GM12878 (cell line): ENCODE results near the gene APCDD1L. TPM values are rescaled to one million over a fixed set of nuclear protein-coding genes. Genes with fewer than 3 reads are reported as not detected.

Source experiments
- ATAC-seq: fragments of 200-7000 bp; cut with Tn5 transposase; 3 replicates; pipeline ENCODE4 v1.9.1; 2020; ENCODE audit warnings: mild to moderate bottlenecking, moderate library complexity
- BruUV-seq: library from RNA; stranded (reverse); fragments of 400-500 nt; replicated peaks from 2 replicates; lab custom pipeline; 2021; lab: Mats Ljungman, UMichigan
- CTCF ChIA-PET: fragments of 300-600 bp; sonication (Branson Sonifier 250); formaldehyde crosslinking; extraction: SDS; loops from one replicate; lab custom pipeline; 2021; ENCODE audit warnings: inconsistent platforms; lab: Yijun Ruan, JAX
- POLR2A ChIA-PET: fragments of 350-600 bp; formaldehyde crosslinking; extraction: SDS; loops from one replicate; lab custom pipeline; 2021; ENCODE audit warnings: inconsistent platforms; lab: Charles Lee
- RAD21 ChIA-PET: fragments of 300-600 bp; sonication (Branson Sonifier 250); formaldehyde crosslinking; loops from one replicate; lab custom pipeline; 2023; ENCODE audit warnings: antibody characterized with exemption; ENCODE audit not compliant: unreplicated experiment; lab: Charles Lee
- SMC1A ChIA-PET: fragments of 300-600 bp; sonication (Branson Sonifier 250); formaldehyde crosslinking; loops from one replicate; lab custom pipeline; 2023; ENCODE audit not compliant: unreplicated experiment, uncharacterized antibody; lab: Charles Lee
- DNase-seq: peaks from one replicate; pipeline ENCODE4 v3.0.0-alpha.2; 2011; ENCODE audit warnings: low read depth, low spot score
- FAIRE-seq: peaks from 3 replicates; lab custom pipeline; 2011; peaks lifted over from hg19 to GRCh38; lab: Jason Lieb, UNC
- H2AFZ ChIP-seq: 2 replicates; pipeline ENCODE4 v1.6.0; 2011; ENCODE audit warnings: low read depth, low read length, control low read depth; ENCODE audit not compliant: control insufficient read depth
- H3K27ac ChIP-seq: 2 replicates; pipeline ENCODE4 v1.5.1; 2011; ENCODE audit warnings: control low read depth; ENCODE audit not compliant: control insufficient read depth, insufficient read depth
- H3K27me3 ChIP-seq, 2 experiments: replicated peaks in 1 of 2; 2 replicates each; pipeline versions ENCODE4 v1.6.0 to v1.6.1; 2011; ENCODE audit warnings: low read length in 1 of 2; ENCODE audit not compliant: control insufficient read depth in 2 of 2, insufficient read depth in 2 of 2
- H3K36me3 ChIP-seq, 2 experiments: 2 replicates each; pipeline ENCODE4 v1.5.1; 2011; ENCODE audit warnings: low read length in 1 of 2; ENCODE audit not compliant: control insufficient read depth in 2 of 2, insufficient read depth in 2 of 2
- H3K4me1 ChIP-seq: 2 replicates; pipeline ENCODE4 v1.6.1; 2011; ENCODE audit warnings: mild to moderate bottlenecking, low read length, moderate library complexity, mixed read lengths; ENCODE audit not compliant: control insufficient read depth, insufficient read depth
- H3K4me2 ChIP-seq: 2 replicates; pipeline ENCODE4 v1.6.0; 2011; ENCODE audit warnings: control low read depth; ENCODE audit not compliant: control insufficient read depth, insufficient read depth
- H3K4me3 ChIP-seq: fragments of 200-600 bp; sonication (generic); 2 replicates; pipeline ENCODE4 v1.5.1; 2016
- H3K79me2 ChIP-seq: 2 replicates; pipeline ENCODE4 v1.6.0; 2011; ENCODE audit warnings: low read length; ENCODE audit not compliant: control insufficient read depth, insufficient read depth
- H3K9ac ChIP-seq: 2 replicates; pipeline ENCODE4 v1.8.0; 2011; ENCODE audit warnings: low read length, control low read depth, mixed read lengths; ENCODE audit not compliant: control insufficient read depth, insufficient read depth
- H3K9me3 ChIP-seq: replicated peaks from 3 replicates; pipeline ENCODE4 v1.5.1; 2011; ENCODE audit warnings: mild to moderate bottlenecking, low read length; ENCODE audit not compliant: control insufficient read depth, insufficient read depth
- H4K20me1 ChIP-seq: 2 replicates; pipeline ENCODE4 v1.6.0; 2011; ENCODE audit not compliant: control insufficient read depth, insufficient read depth
- CEBPB ChIP-seq, 2 experiments: fragments of 150-350 bp in 1 of 2; IDR thresholded peaks; 2 replicates each; pipeline ENCODE4 v1.6.1; 2012 to 2014; ENCODE audit warnings: low read depth in 2 of 2, low read length in 2 of 2, borderline replicate concordance in 1 of 2, inconsistent platforms in 1 of 2
- CTCF ChIP-seq, 3 experiments: IDR thresholded peaks in 2 of 3; conservative IDR thresholded peaks in 1 of 3; 2 replicates each; pipeline ENCODE4 v1.5.1; 2011; ENCODE audit warnings: low read depth in 3 of 3, low read length in 3 of 3, mild to moderate bottlenecking in 3 of 3, control low read depth in 2 of 3, moderate library complexity in 2 of 3, inconsistent platforms in 1 of 3, mixed read lengths in 1 of 3; ENCODE audit not compliant: control insufficient read depth in 2 of 3, insufficient read depth in 1 of 3; ENCODE audit errors: extremely low read depth in 1 of 3
- GABPA ChIP-seq: IDR thresholded peaks from 2 replicates; pipeline ENCODE4 v1.6.1; 2014; ENCODE audit warnings: antibody characterized with exemption, low read depth, mild to moderate bottlenecking, inconsistent platforms
- KDM1A ChIP-seq: fragments of 200-600 bp; sonication (generic); IDR thresholded peaks from 2 replicates; pipeline ENCODE4 v1.6.1; 2016; ENCODE audit warnings: borderline replicate concordance
- MEF2B ChIP-seq: fragments of 450-650 bp; IDR thresholded peaks from 2 replicates; pipeline ENCODE4 v1.6.1; 2018; ENCODE audit warnings: mild to moderate bottlenecking, moderate library complexity; ENCODE audit not compliant: partially characterized antibody, poor library complexity, severe bottlenecking
- MTA3 ChIP-seq: IDR thresholded peaks from 2 replicates; pipeline ENCODE4 v1.6.1; 2012; ENCODE audit warnings: low read length, inconsistent platforms, borderline replicate concordance
- MXI1 ChIP-seq: fragments of 150-350 bp; IDR thresholded peaks from 2 replicates; pipeline ENCODE4 v1.6.1; 2011; ENCODE audit warnings: low read depth, mild to moderate bottlenecking, inconsistent platforms, low read length, improper control_type of control experiment
- NR2C2 ChIP-seq: IDR thresholded peaks from 2 replicates; pipeline ENCODE4 v1.6.1; 2011; ENCODE audit warnings: borderline replicate concordance, low read depth; ENCODE audit not compliant: control insufficient read depth, insufficient read length
- NR2F1 ChIP-seq: fragments of 450-650 bp; conservative IDR thresholded peaks from 2 replicates; pipeline ENCODE4 v1.6.1; 2017; ENCODE audit warnings: mild to moderate bottlenecking
- POLR2AphosphoS5 ChIP-seq: IDR thresholded peaks from 2 replicates; pipeline ENCODE4 v1.6.1; 2011; ENCODE audit warnings: mild to moderate bottlenecking, low read length, inconsistent platforms
- RB1 ChIP-seq: fragments of 450-650 bp; formaldehyde crosslinking; IDR thresholded peaks from 2 replicates; pipeline ENCODE4 v1.6.1; 2017; ENCODE audit warnings: mild to moderate bottlenecking, borderline replicate concordance
- RUNX3 ChIP-seq: IDR thresholded peaks from 2 replicates; pipeline ENCODE4 v1.6.1; 2012; ENCODE audit warnings: low read length, inconsistent platforms
- SMAD1 ChIP-seq: fragments of 450-650 bp; IDR thresholded peaks from 2 replicates; pipeline ENCODE4 v1.6.1; 2018; ENCODE audit warnings: mild to moderate bottlenecking, low read depth; ENCODE audit not compliant: partially characterized antibody
- SUPT20H ChIP-seq: IDR thresholded peaks from 2 replicates; pipeline ENCODE4 v1.6.1; 2011; ENCODE audit warnings: low read depth, mild to moderate bottlenecking, low read length, moderate library complexity, borderline replicate concordance; ENCODE audit not compliant: control insufficient read depth
- WGBS: methylation state at CpG from one replicate; pipeline ENCODE4 v1.1.6; 2016; ENCODE audit warnings: low lambda C conversion rate; ENCODE audit not compliant: insufficient replicate concordance, insufficient coverage; ENCODE audit errors: missing lambda C conversion rate; 5-methylcytosine and 5-hydroxymethylcytosine counted together
- in situ Hi-C: fragments of 300-500 bp; cut with MboI; formaldehyde crosslinking; loops from 9 replicates; pipeline ENCODE4 v1.14.3; 2018; ENCODE audit warnings: mixed read lengths
- intact Hi-C: fragments of 100-400 bp; cut with micrococcal nuclease; formaldehyde crosslinking; loops from one replicate; pipeline ENCODE4 v1.14.2; 2022; ENCODE audit not compliant: unreplicated experiment
- polyA plus RNA-seq, 11 experiments: library from polyadenylated mRNA; depleted of rRNA in 4 of 11; unstranded in 6 of 11; stranded (reverse) in 5 of 11; fragments of >200 nt; fragmentation: Nextera tagmentation in 4 of 11; fragmentation: Illumina TruSeq in 1 of 11; extraction: Ambion mirVana in 4 of 11; extraction: Trizol in 1 of 11; gene quantifications; 1 replicate in 1 of 11; 2 replicates in 10 of 11; pipeline versions ENCODE4 v1.2.1 to v1.2.3, GENCODE V29; 2011 to 2016; ENCODE audit warnings: inconsistent platforms in 2 of 11, missing spikeins in 2 of 11, low read depth in 1 of 11
- total RNA-seq, 4 experiments: library from RNA; depleted of rRNA in 3 of 4; stranded (reverse); fragments of >200 nt in 3 of 4; fragmentation: Illumina TruSeq in 1 of 4; extraction: Trizol in 1 of 4; gene quantifications; 2 replicates each; pipeline versions ENCODE4 v1.2.1 to v1.2.3, GENCODE V29; 2013 to 2021

Gene APCDD1L
- total and polyA plus RNA-seq, 10 of the 15 experiments (the other 5 are each of a cell fraction or from before 2014, with no cell fraction given) = 0.14 to 0.50 TPM; not detected in 8

DNA sequence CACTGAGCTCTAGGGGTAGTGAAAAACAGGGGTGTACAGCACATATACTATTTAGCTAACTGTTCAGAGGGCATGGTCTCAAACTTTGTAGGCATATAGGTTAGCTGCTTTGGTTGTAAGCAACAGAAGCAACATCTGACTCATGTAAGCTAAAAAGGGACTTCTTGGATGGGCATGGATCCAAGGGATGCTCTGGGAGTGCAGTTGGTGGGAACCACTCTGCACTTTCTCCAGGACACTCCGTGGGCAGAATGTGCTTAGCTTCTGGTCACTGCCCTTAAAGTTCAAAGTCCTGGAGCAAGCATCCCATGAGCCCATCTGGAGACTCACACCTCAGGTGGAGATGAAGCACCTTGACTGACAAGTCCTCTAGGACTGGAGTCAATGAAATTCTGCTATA, 11.5 kb downstream of the APCDD1L start:
- H4K20me1 ChIP-seq = no peaks in the 10 kb centered on the region
- ChIA-PET CTCF (no interaction called here), SMC1A (no interaction called here), POLR2A (no interaction called here), RAD21 (no interaction called here)
- H3K9me3 ChIP-seq = peaks cover 19% of the 10 kb centered on the region; the same call in 2 of the 3 replicates
- FAIRE-seq (no peak), ATAC-seq (no peak), DNase-seq (no peak)
- 0% methylated on average over 1 of the region's 1 CpG for WGBS
- no peak overlapping the region for H3K4me2 ChIP-seq
- in situ Hi-C loops = no loop called here
- intact Hi-C loops = no loop called here
- H3K27me3 ChIP-seq = no peaks in the 10 kb centered on the region
- no peak overlapping the region for H3K4me3 ChIP-seq
- no TSS peak for BruUV-seq
- H3K27ac ChIP-seq = no peak overlapping the region
- H3K79me2 ChIP-seq = no peaks in the 10 kb centered on the region
- no peaks in the 10 kb centered on the region for H3K36me3 ChIP-seq
- no peak overlapping the region for H2AFZ ChIP-seq
- TF ChIP-seq MXI1 (no peak), KDM1A (no peak), MEF2B (no peak), MTA3 (no peak), SMAD1 (no peak), NR2C2 (no peak), RUNX3 (no peak), SUPT20H (no peak), GABPA (no peak), RB1 (no peak), CTCF (IDR thresholded peaks at IDR 0.05 in 2 of 3, conservative IDR thresholded peaks at IDR 0.05 in 1 of 3; ENCODE audit: control insufficient read depth in 2 of 3, extremely low read depth in 1 of 3, insufficient read depth in 1 of 3, low read depth in 3 of 3, low read length in 3 of 3) (no peak), CEBPB (IDR thresholded peaks at IDR 0.05; ENCODE audit: borderline replicate concordance in 1 of 2, low read depth in 2 of 2, low read length in 2 of 2) (no peak), NR2F1 (no peak), POLR2AphosphoS5 (no peak)
- H3K9ac ChIP-seq = no peak overlapping the region
- H3K4me1 ChIP-seq = no peaks in the 10 kb centered on the region
